Right lung (tissue), 10 donors: ENCODE results near the gene RIBC2. TPM values are rescaled to one million over a fixed set of nuclear protein-coding genes. Genes with fewer than 3 reads are reported as not detected.
"Not testable (repeated sequence)": the region's sequence is repeated elsewhere in the genome, so short reads cannot be mapped to it uniquely, and the experiment has no call there.

ENCODE experiments used
- DNase-seq, 2 donors: peaks; one replicate each; pipeline ENCODE4 v3.0.0-alpha.2; 2013
- long read RNA-seq, 8 donors: transcript quantifications; one replicate each; lab custom pipeline, GENCODE V29; 2026
- polyA plus RNA-seq, 5 donors: library from polyadenylated mRNA; unstranded; fragments of 120-200 nt; gene quantifications; one replicate each; pipeline versions ENCODE4 v1.2.1 to v1.2.3, GENCODE V29; 2013; ENCODE audit warnings: inconsistent platforms in 1 of 5, low replicate concordance in 1 of 5; ENCODE audit not compliant: insufficient read length in 5 of 5, insufficient read depth in 1 of 5

Gene RIBC2
- 10 to 100 TPM in 3 of 5 donors, 1 to 10 TPM in 2; 8.7 to 11.9 (median 10.5) TPM for polyA plus RNA-seq
- long read RNA-seq, donor 1, partial matches to known transcripts = 0 of 4 reads
- long read RNA-seq, donor 1, other reads (novel, unspliced or antisense) = 0 of 4 reads
- long read RNA-seq, donor 2 = 0 reads
- long read RNA-seq, donor 3 = 0 reads
- long read RNA-seq, donor 4 = 0 reads
- long read RNA-seq, donor 5, partial matches to known transcripts = 0 of 2 reads
- long read RNA-seq, donor 5, other reads (novel, unspliced or antisense) = 0 of 2 reads
- long read RNA-seq, donor 6, partial matches to known transcripts = 0 of 4 reads
- long read RNA-seq, donor 6, other reads (novel, unspliced or antisense) = 0 of 4 reads
- long read RNA-seq, donor 7 = 0 reads
- long read RNA-seq, donor 8 = 0 reads

GRCh38 chr22:45413368-45414211, at the start of gene RIBC2, which contains the start of gene SMC1B:
Gene RIBC2 (plus strand): TSS chr22:45413693. CDS start chr22:45413887, 194 bp downstream.
Gene SMC1B (minus strand): TSS chr22:45413599. CDS start chr22:45413567, 32 bp downstream.
- DNase-seq = peak; percentile 83 to 88

GRCh38 chr22:45366713-45367112, 46.8 kb upstream of the RIBC2 start:
- no peak for DNase-seq

- not testable (repeated sequence) for DNase-seq
Observed at GRCh38 chr22:45373592-45373991, 39.9 kb upstream of the RIBC2 start.

GRCh38 chr22:45376009-45376408, 37.5 kb upstream of the RIBC2 start:
- no peak for DNase-seq

GRCh38 chr22:45376703-45377102, 36.8 kb upstream of the RIBC2 start:
- peak in 1 of 2 donors; percentile 10 for DNase-seq

GRCh38 chr22:45381348-45381747, 32.1 kb upstream of the RIBC2 start:
- DNase-seq = no peak

- no peak for DNase-seq
Observed at GRCh38 chr22:45389546-45389945, 23.9 kb upstream of the RIBC2 start.

GRCh38 chr22:45397806-45398205, 15.7 kb upstream of the RIBC2 start:
- DNase-seq = no peak

- no peak for DNase-seq
Observed at GRCh38 chr22:45398214-45398613, 15.3 kb upstream of the RIBC2 start.

- no peak for DNase-seq
Observed at GRCh38 chr22:45399712-45400445, 13.6 kb upstream of the RIBC2 start.

GRCh38 chr22:45402466-45402985, 11.0 kb upstream of the RIBC2 start:
- DNase-seq = peak in 1 of 2 donors; percentile 32

GRCh38 chr22:45407793-45408192, 5.7 kb upstream of the RIBC2 start:
- no peak for DNase-seq

- DNase-seq = no peak
Observed at GRCh38 chr22:45413013-45413367, 503 bp upstream of the RIBC2 start.

GRCh38 chr22:45418056-45418769, 4.7 kb downstream of the RIBC2 start:
- DNase-seq = no peak

- DNase-seq = no peak
Observed at GRCh38 chr22:45418770-45419138, 5.3 kb downstream of the RIBC2 start.

GRCh38 chr22:45420011-45420410, 6.5 kb downstream of the RIBC2 start:
- DNase-seq = no peak

- DNase-seq = no peak
Observed at GRCh38 chr22:45420539-45420938, 7.0 kb downstream of the RIBC2 start.

GRCh38 chr22:45421349-45422055, 8.0 kb downstream of the RIBC2 start:
- DNase-seq = no peak

- no peak for DNase-seq
Observed at GRCh38 chr22:45422237-45422983, 8.9 kb downstream of the RIBC2 start.

- DNase-seq = no peak
Observed at GRCh38 chr22:45423524-45423923, 10.0 kb downstream of the RIBC2 start.
